GM12891 (cell line): Measurements from ENCODE around the gene TMEM266.

Source experiments
- POLR2A ChIP-seq: IDR thresholded peaks from 2 replicates; pipeline ENCODE4 v1.6.1; 2011; ENCODE audit warnings: low read depth, low read length, control low read depth
- POLR2AphosphoS5 ChIP-seq: IDR thresholded peaks from 2 replicates; pipeline ENCODE4 v1.6.1; 2011; ENCODE audit warnings: low read depth, low read length, control low read depth
- SPI1 ChIP-seq: IDR thresholded peaks from 2 replicates; pipeline ENCODE4 v1.6.1; 2011; ENCODE audit warnings: low read depth, low read length, control low read depth
- TAF1 ChIP-seq: IDR thresholded peaks from 2 replicates; pipeline ENCODE4 v1.6.1; 2011; ENCODE audit warnings: low read depth, low read length, control low read depth

DNA sequence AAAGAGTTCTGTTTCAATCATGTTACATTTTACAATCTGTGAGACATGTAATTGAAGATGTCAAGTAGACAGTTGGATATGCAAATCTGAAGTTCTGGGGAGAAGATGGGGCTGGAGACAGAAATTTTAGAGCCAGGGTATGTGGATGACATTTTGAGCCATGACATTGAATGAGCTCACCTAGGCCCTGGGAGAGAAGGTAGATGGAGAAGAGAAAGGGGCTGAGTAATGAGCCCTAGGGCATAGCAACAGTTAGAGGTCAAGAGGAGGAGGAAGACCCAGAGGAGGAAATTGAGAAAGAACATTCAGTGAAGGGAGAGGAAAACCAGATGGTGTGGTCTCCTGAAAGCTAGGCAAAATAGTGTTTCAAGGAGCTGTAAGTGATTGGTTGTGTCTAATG lies 15.3 kb downstream of the TMEM266 start:
- no peak for TF ChIP-seq POLR2A
- TF ChIP-seq POLR2AphosphoS5: no peak
- no peak for TF ChIP-seq TAF1
- TF ChIP-seq SPI1: no peak
